Activated CD4-positive, alpha-beta T cell treated with anti-CD3 and anti-CD28 coated beads, Interleukin-2, amount 10 ng/mL, durations not matched to agents 24 days and 14 days (primary cell): Measurements from ENCODE around the gene AMY2A. TPM values are rescaled to one million over a fixed set of nuclear protein-coding genes. Genes with fewer than 3 reads are reported as not detected.
"Not testable (repeated sequence)": the region's sequence is repeated elsewhere in the genome, so short reads cannot be mapped to it uniquely, and the experiment has no call there.

Experiments
- DNase-seq: peaks from one replicate; pipeline ENCODE4 v3.0.0; 2022
- H3K27ac Mint-ChIP-seq: one replicate; pipeline ENCODE4 v1.8.0; 2022; ENCODE audit warnings: mild to moderate bottlenecking, mixed read lengths
- H3K27me3 Mint-ChIP-seq: one replicate; pipeline ENCODE4 v1.8.0; 2022; ENCODE audit warnings: mixed read lengths
- H3K36me3 Mint-ChIP-seq: one replicate; pipeline ENCODE4 v1.8.0; 2022; ENCODE audit warnings: low read depth, mild to moderate bottlenecking, mixed read lengths
- H3K4me1 Mint-ChIP-seq: one replicate; pipeline ENCODE4 v1.8.0; 2021; ENCODE audit warnings: mixed read lengths
- H3K4me3 Mint-ChIP-seq: one replicate; pipeline ENCODE4 v1.8.0; 2022; ENCODE audit warnings: mild to moderate bottlenecking, moderate library complexity, mixed read lengths
- H3K9me3 Mint-ChIP-seq: one replicate; pipeline ENCODE4 v1.8.0; 2021; ENCODE audit warnings: mixed read lengths
- intact Hi-C: fragments of 100-400 bp; cut with micrococcal nuclease; formaldehyde crosslinking; loops from one replicate; pipeline ENCODE4 v1.15.1; 2023
- total RNA-seq: library from RNA; stranded (reverse); gene quantifications from 2 replicates; pipeline ENCODE4 v1.2.3, GENCODE V29; 2022

Gene AMY2A
- total RNA-seq, 1 donor from 2014 or later, result not detected

- H3K27me3 Mint-ChIP-seq, H3K4me1 Mint-ChIP-seq, H3K9me3 Mint-ChIP-seq, H3K36me3 Mint-ChIP-seq, H3K4me3 Mint-ChIP-seq, intact Hi-C loops, H3K27ac Mint-ChIP-seq, DNase-seq: not testable (repeated sequence)
These were observed 36.9 kb downstream of the AMY2A start for GRCh38 chr1:103654133-103654532.

- DNase-seq, H3K27me3 Mint-ChIP-seq, H3K27ac Mint-ChIP-seq, H3K9me3 Mint-ChIP-seq, H3K4me3 Mint-ChIP-seq, H3K36me3 Mint-ChIP-seq, H3K4me1 Mint-ChIP-seq, intact Hi-C loops: not testable (repeated sequence)
These were observed 38.2 kb downstream of the AMY2A start, which contains the start of gene AMY1A for GRCh38 chr1:103655460-103655859. TSS of gene AMY1A (plus strand) at chr1:103655760. CDS start at chr1:103656331, 571 bp downstream.

Other genes with a start within 250 kb of the AMY2A start
- gene RNPC3, start 91.7 kb upstream of the AMY2A start, total RNA-seq, result 18.7 and 20.7 TPM in 2 replicates
- 3.2 and 5.9 TPM in 2 replicates for gene AMY2B, start 45.8 kb upstream of the AMY2A start, total RNA-seq
- gene AMY1A, start 38.3 kb downstream of the AMY2A start, total RNA-seq, result not detected in 2 replicates
- not detected in 2 replicates for gene AMY1B, start 78.8 kb downstream of the AMY2A start, total RNA-seq
- gene AMY1C, start 132.5 kb downstream of the AMY2A start, total RNA-seq, result not detected in 2 replicates